Right lobe of liver (tissue), 6 donors: ENCODE results near the gene YLPM1. TPM values are rescaled to one million over a fixed set of nuclear protein-coding genes. Genes with fewer than 3 reads are reported as not detected.

Experiments
- ATAC-seq, 4 donors: fragments of 200-7000 bp; cut with Tn5 transposase; one replicate each; pipeline ENCODE4 v1.9.1; 2020; ENCODE audit warnings: mild to moderate bottlenecking in 4 of 4, moderate library complexity in 4 of 4
- DNase-seq, 3 donors: peaks; one replicate each; pipeline ENCODE4 v3.0.0-alpha.2; 2020
- H3K27ac ChIP-seq, 3 donors: fragments of 200-600 bp; one replicate each; pipeline ENCODE4 v1.8.0; 2022
- H3K27me3 ChIP-seq, 2 donors: fragments of 200-600 bp; one replicate each; pipeline ENCODE4 v1.8.0; 2022
- H3K36me3 ChIP-seq, 4 donors: fragments of 200-600 bp; sonication (generic) in 1 of 4; one replicate each; pipeline versions ENCODE4 v1.5.1 to v1.8.0; 2017 to 2022; ENCODE audit warnings: control low read depth in 1 of 4
- H3K4me1 ChIP-seq, 4 donors: fragments of 200-600 bp; sonication (generic) in 1 of 4; one replicate each; pipeline versions ENCODE4 v1.5.1 to v1.8.0; 2017 to 2022; ENCODE audit warnings: control low read depth in 1 of 4
- H3K4me3 ChIP-seq, 3 donors: fragments of 200-600 bp; one replicate each; pipeline ENCODE4 v1.8.0; 2022
- H3K9me3 ChIP-seq, 4 donors: fragments of 200-600 bp; sonication (generic) in 1 of 4; one replicate each; pipeline versions ENCODE4 v1.5.1 to v1.8.0; 2017 to 2022; ENCODE audit warnings: control low read depth in 1 of 4
- CTCF ChIP-seq, 4 donors: fragments of 200-600 bp in 3 of 4; fragments of 450-650 bp in 1 of 4; IDR thresholded peaks; one replicate each; pipeline versions ENCODE4 v1.5.1 to v1.8.0; 2016 to 2022; ENCODE audit warnings: antibody characterized with exemption in 4 of 4, mild to moderate bottlenecking in 2 of 4
- POLR2A ChIP-seq: fragments of 450-650 bp; IDR thresholded peaks from one replicate; pipeline ENCODE4 v1.6.1; 2017; ENCODE audit warnings: antibody characterized with exemption, mild to moderate bottlenecking
- WGBS: methylation state at CpG from one replicate; pipeline ENCODE4 v1.1.6; 2018; ENCODE audit warnings: low coverage, low lambda C conversion rate; ENCODE audit not compliant: insufficient coverage; ENCODE audit errors: missing lambda C conversion rate; 5-methylcytosine and 5-hydroxymethylcytosine counted together
- intact Hi-C, 2 donors: fragments of 100-400 bp; cut with DNase I; formaldehyde crosslinking; loops; one replicate each; pipeline versions ENCODE4 v1.11.2 to v1.14.1; 2022
- total RNA-seq, 6 experiments: library from RNA; depleted of rRNA in 2 of 6; stranded (reverse); fragments of >200 nt in 2 of 6; fragmentation: NEBNext Ultra II Directional in 3 of 6; extraction: Animal tissue kit (Norgen Biotek cat#: 25700) in 3 of 6; gene quantifications; one replicate each; pipeline versions ENCODE4 v1.1.0 to v1.2.4, GENCODE V29; 2016 to 2023
- donor health status: DM: no; HTN: yes; CAD: no.
- donor health status: DM: no; HTN: no; CAD: no.
- donor health status: DM: no; HTN: no; CAD: no.
- donor health status: DM: no; HTN: yes; CAD: no.
- donor health status: DM: no; HTN: yes; CAD: no.

YLPM1 gene
- total RNA-seq, 6 experiments from 2014 or later, result 14.8 to 20.0 (median 17.1) TPM

GRCh38 chr14:74820288-74820687, 57.2 kb downstream of the YLPM1 start:
- Histone ChIP-seq H3K4me1 (no peaks in the 10 kb centered on the region), H3K27me3 (no peaks in the 10 kb centered on the region), H3K36me3 (peaks cover 0 to 55% (median 16%) of the 10 kb centered on the region in 4 donors), H3K4me3 (no peak overlapping the region), H3K9me3 (no peaks in the 10 kb centered on the region), H3K27ac (no peak overlapping the region)
- intact Hi-C loops, result no loop called here
- WGBS, result 87% methylated on average over 3 of the region's 5 CpGs
- no peak for TF ChIP-seq POLR2A
- TF ChIP-seq CTCF (IDR thresholded peaks at IDR 0.05), result no peak
- DNase-seq (no peak), ATAC-seq (no peak)

- TF ChIP-seq CTCF (IDR thresholded peaks at IDR 0.05) (no peak), POLR2A (no peak)
- H3K27me3 ChIP-seq, result no peaks in the 10 kb centered on the region
- H3K4me1 ChIP-seq, result no peaks in the 10 kb centered on the region
- intact Hi-C loops, result no loop called here
- no peak for DNase-seq
- H3K27ac ChIP-seq, result no peak overlapping the region
- no peak overlapping the region for H3K4me3 ChIP-seq
- ATAC-seq, result no peak
- no peaks in the 10 kb centered on the region for H3K9me3 ChIP-seq
- peaks cover 0 to 49% (median 13%) of the 10 kb centered on the region in 4 donors for H3K36me3 ChIP-seq
- 79% methylated on average over 5 of the region's 5 CpGs for WGBS
Measured at GRCh38 chr14:74821267-74821915, 58.3 kb downstream of the YLPM1 start.

- DNase-seq (no peak), ATAC-seq (no peak)
- Histone ChIP-seq H3K27ac (no peak overlapping the region), H3K4me1 (no peaks in the 10 kb centered on the region), H3K27me3 (no peaks in the 10 kb centered on the region), H3K4me3 (no peak overlapping the region), H3K9me3 (no peaks in the 10 kb centered on the region), H3K36me3 (peaks cover 0 to 25% (median 4%) of the 10 kb centered on the region in 4 donors)
- intact Hi-C loops, result no loop called here
- TF ChIP-seq CTCF (IDR thresholded peaks at IDR 0.05), result no peak
- TF ChIP-seq POLR2A, result no peak
- 89% methylated on average over 2 of the region's 2 CpGs for WGBS
Measured at GRCh38 chr14:74824997-74825396, 61.9 kb downstream of the YLPM1 start.

- no peak for DNase-seq
- no peaks in the 10 kb centered on the region for H3K4me1 ChIP-seq
- no peak for ATAC-seq
- H3K27ac ChIP-seq, result no peak overlapping the region
- H3K9me3 ChIP-seq, result no peaks in the 10 kb centered on the region
- intact Hi-C loops, result no loop called here
- peaks cover 0 to 29% (median 8%) of the 10 kb centered on the region in 4 donors for H3K36me3 ChIP-seq
- no peak for TF ChIP-seq CTCF (IDR thresholded peaks at IDR 0.05)
- no peak for TF ChIP-seq POLR2A
- H3K4me3 ChIP-seq, result no peak overlapping the region
- no peaks in the 10 kb centered on the region for H3K27me3 ChIP-seq
Measured at GRCh38 chr14:74826574-74826973, 63.5 kb downstream of the YLPM1 start.

- Histone ChIP-seq H3K4me1 (no peaks in the 10 kb centered on the region), H3K27ac (no peak overlapping the region), H3K4me3 (no peak overlapping the region), H3K9me3 (no peaks in the 10 kb centered on the region), H3K36me3 (peaks cover 0 to 29% (median 8%) of the 10 kb centered on the region in 4 donors), H3K27me3 (no peaks in the 10 kb centered on the region)
- DNase-seq (no peak), ATAC-seq (no peak)
- 88% methylated on average over 4 of the region's 5 CpGs for WGBS
- intact Hi-C loops, result no loop called here
- TF ChIP-seq POLR2A (no peak), CTCF (IDR thresholded peaks at IDR 0.05) (no peak)
Measured at GRCh38 chr14:74829251-74829650, 66.1 kb downstream of the YLPM1 start.
